GM12872 (cell line): ENCODE measurements around the gene SLC51A.

Experiments used
- CTCF ChIP-seq: IDR thresholded peaks from 3 replicates; pipeline ENCODE4 v1.5.1; 2011; ENCODE audit warnings: low read depth, mild to moderate bottlenecking, low read length, moderate library complexity; ENCODE audit not compliant: insufficient read depth

SLC51A gene

DNA sequence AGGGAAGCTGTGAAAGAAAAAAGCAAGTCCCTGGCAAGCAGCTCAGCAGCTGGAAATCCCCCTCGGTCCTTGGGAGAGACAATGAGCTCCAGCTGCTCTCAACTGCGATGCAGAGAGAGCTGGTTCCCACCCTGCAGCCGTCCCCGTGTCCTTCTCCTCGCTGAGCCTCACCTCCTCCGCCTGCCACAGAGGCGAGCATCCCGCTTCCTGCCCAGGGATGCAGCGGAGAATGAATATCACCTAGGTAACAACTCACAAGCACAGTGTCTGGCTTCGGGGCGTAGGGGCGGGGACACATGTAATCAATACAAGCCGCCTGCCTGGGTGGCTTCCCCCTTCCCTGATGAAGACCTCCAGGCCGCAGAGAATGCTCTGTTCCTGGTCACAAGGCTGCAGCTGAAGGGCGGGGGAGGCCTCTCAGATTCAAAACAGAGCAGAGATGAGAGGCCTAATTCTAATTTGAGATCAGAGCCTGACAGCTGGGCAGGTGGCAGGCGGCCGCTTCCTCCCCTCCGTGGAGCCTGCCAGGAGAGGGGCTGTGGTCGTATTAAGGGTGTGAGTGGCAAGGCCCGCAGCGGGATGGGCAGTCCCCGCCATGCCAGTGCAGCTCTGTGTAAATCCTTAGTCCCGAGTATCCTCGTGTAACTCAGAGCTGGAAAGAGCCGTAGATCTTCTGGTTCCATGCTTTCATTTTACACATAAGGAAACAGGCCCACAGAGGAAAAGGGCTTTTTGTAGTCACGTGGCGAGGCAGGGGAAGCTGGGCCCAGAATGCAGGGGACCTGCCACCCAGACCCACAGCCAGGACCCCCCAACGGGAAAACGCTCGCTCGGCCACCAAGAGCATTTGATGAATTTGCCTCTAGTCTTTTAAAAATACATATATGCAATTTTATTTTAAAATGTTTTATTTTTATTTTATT lies 29.4 kb upstream of the SLC51A start:
- TF ChIP-seq CTCF: no peak

GRCh38 chr3:196189566-196190347 lies 26.6 kb upstream of the SLC51A start:
- no peak for TF ChIP-seq CTCF

DNA sequence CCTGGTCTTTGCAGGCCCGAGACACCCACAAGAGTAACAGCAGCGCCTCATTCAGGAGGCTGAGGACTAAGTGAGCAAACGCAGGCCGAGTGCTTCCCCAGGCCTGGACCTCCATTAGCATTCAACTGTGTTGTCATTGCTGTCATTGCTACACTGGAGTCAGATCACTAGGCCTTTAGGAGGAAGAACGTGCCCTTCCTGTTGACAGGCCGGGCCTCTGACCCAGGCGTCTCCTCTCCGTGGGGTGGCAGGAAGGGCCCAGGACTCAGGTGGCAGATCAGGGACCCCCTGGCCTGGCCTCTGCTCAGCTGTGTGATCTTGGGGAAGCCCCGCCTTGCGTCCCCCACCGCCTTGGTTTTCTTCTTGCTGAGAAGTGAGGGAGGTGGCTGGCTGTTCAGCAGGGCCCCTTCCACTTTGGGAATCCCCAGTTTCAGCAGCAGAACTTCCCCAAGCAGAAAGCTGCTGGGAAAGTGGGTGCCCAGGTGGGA lies 24.3 kb upstream of the SLC51A start:
- TF ChIP-seq CTCF: no peak

DNA sequence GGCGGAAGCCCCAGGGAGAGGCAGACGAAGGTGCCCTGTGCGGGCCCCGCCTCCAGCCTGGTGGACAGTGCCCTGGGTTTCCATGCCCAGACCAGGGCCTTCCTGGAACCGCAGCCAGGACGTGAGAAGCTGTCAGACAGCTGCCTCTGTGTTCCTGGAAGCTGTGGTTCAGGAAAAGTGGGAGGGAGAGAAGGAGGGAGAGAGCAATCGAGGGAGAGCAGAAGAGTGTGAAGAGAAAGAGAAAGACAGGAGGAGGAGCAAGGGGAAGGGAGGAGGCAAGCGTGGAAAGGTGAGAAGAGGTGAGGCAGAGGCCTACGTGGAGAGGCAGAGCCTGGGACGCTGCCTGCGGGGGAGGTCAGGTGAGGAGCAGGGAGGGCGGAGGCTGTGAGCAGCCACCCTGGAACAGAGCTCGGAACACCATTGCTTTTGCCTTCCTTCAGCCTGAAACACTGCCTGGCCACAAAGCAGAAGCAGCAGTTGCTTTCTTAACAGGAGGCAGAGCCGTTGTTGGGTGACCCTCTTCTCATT lies 23.7 kb upstream of the SLC51A start:
- TF ChIP-seq CTCF: no peak

DNA sequence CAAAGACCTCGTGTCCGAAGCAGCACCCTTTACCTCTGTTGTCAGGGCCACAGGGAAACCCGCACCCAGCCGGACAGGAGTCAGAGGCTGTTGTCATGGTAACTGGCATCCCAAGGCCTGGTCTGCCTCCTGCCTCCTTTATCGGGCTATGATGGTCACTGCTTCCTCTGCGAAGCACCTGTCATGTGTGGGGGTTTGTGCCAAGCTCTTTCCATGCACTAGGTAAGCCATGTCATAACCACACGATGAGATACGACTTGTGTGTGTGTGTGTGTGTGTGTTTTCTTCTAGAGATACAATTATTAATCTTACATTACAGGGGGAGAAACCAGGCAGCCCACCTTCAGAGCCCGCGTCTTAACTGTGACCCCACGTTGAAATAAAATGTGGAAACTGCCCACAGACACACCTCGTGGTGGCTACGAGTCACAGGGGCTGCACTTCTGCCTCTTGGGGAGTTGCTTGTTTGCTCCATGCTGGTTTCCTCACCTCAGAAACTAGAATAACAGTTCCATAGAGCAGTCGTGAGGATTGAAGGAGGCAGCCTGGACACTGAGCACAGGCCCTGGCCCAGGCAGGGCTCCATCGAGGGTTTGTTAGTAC lies 23.1 kb upstream of the SLC51A start:
- no peak for TF ChIP-seq CTCF

- TF ChIP-seq CTCF: no peak
Measured at GRCh38 chr3:196193736-196194541, 22.4 kb upstream of the SLC51A start.
